Heart left ventricle (tissue), 13 donors: ENCODE measurements around the gene ASPDH.

Experiments
- POLR2A ChIP-seq, 2 donors: fragments of 450-650 bp; IDR thresholded peaks; one replicate each; pipeline ENCODE4 v1.6.1; 2017; ENCODE audit warnings: antibody characterized with exemption in 2 of 2, mild to moderate bottlenecking in 2 of 2, moderate library complexity in 2 of 2
- TF ChIP-seq, protein P1 (sequence below), 12 donors: fragments of 200-600 bp; sonication (generic) in 4 of 12; IDR thresholded peaks; one replicate each; pipeline versions ENCODE4 v1.5.0 to v1.8.0; 2018 to 2022; ENCODE audit warnings: antibody characterized with exemption in 12 of 12, mild to moderate bottlenecking in 5 of 12
- donor health status: ischemic (EF 13 %, LVEDD 7.1; RV severe dilation, severe dysfunction).
- donor health status: DM: no; HTN: yes; CAD: no.
- donor health status: DM: no; HTN: no; CAD: no.
- donor health status: ischemic (EF 25% LVEDD 6.9; RV normal size, moderate dysfunction).
- donor health status: ischemic (EF 25% LVEDD 5.7; RV mildly dilated, moderate dysfunction).
- donor health status: ischemic (EF 35%, LVEDD 5.7; RV mildly dilated, moderate dysfunction).
- donor health status: nonischemic (EF 11% LVEDD 7.7; RV severe dilation, severe dysfunction).
- donor health status: DM: yes; HTN: yes; CAD: no.
- donor health status: PGD.
- donor health status: ischemic (EF 29% LVEDD 5.4; RV normal size, mild dysfunction).
- donor health status: nonischemic (EF 23%, LVEDD 6.1; RV moderate dilation, normal function).

DNA sequence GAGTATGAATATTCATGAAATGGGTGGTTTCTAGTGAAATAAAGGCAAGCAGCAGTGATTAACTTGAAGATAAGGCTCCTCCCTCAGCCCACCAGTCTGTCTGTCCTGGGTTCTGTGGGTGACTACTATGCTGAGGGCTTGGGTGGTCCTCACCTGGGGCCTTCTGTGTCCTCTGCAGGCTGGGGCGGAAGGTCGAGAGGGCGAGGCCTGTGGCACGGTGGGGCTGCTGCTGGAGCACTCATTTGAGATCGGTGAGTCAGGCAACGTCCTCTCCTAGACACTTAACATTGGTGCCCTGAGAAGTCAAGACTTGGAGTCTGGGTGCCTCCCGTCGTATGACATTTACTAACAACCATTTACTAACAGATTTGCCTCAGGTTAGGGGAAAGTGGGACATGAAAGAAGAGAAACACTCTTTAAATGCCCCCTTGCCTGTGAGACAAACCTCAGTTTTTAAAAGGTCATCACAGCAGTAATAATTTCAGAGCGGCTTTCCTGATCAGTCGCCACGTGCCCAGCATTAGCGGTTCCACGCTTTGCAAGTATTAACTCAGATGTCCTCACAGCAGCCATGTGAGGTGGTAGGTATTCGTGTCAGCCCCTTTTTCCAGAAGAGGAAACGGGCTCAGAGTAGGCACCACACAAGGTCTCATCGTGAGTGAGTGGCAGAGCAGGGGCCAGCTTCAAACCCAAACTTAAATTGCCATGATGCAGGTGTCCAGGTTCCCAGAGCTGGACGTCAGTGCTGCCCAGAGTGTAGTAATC is 35.8 kb downstream of the ASPDH start:
- no peak for TF ChIP-seq POLR2A (IDR thresholded peaks at IDR 0.05)
- TF ChIP-seq, protein P1, sequence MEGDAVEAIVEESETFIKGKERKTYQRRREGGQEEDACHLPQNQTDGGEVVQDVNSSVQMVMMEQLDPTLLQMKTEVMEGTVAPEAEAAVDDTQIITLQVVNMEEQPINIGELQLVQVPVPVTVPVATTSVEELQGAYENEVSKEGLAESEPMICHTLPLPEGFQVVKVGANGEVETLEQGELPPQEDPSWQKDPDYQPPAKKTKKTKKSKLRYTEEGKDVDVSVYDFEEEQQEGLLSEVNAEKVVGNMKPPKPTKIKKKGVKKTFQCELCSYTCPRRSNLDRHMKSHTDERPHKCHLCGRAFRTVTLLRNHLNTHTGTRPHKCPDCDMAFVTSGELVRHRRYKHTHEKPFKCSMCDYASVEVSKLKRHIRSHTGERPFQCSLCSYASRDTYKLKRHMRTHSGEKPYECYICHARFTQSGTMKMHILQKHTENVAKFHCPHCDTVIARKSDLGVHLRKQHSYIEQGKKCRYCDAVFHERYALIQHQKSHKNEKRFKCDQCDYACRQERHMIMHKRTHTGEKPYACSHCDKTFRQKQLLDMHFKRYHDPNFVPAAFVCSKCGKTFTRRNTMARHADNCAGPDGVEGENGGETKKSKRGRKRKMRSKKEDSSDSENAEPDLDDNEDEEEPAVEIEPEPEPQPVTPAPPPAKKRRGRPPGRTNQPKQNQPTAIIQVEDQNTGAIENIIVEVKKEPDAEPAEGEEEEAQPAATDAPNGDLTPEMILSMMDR (IDR thresholded peaks at IDR 0.05): no peak
